OCI-LY1 (cell line): ENCODE data around the gene PAK5.

ENCODE experiments used
- H2AFZ ChIP-seq: fragments of 200-600 bp; sonication (generic), shearing (Covaris generic); 2 replicates; pipeline ENCODE4 v1.6.0; 2014; ENCODE audit warnings: antibody characterized with exemption, mild to moderate bottlenecking, low read length
- H3F3A ChIP-seq: fragments of 200-600 bp; sonication (generic), shearing (Covaris generic); 2 replicates; pipeline ENCODE4 v1.6.0; 2014; ENCODE audit warnings: mild to moderate bottlenecking, antibody characterized with exemption, low read length, moderate library complexity; ENCODE audit not compliant: insufficient read depth
- H3K27ac ChIP-seq: fragments of 200-600 bp; sonication (generic); 2 replicates; pipeline ENCODE4 v1.5.1; 2014; ENCODE audit warnings: low read length, mixed run types, mild to moderate bottlenecking, low read depth; ENCODE audit not compliant: poor library complexity, severe bottlenecking
- H3K27me3 ChIP-seq: fragments of 200-600 bp; sonication (generic); 2 replicates; pipeline ENCODE4 v1.6.0; 2014; ENCODE audit warnings: antibody characterized with exemption, mild to moderate bottlenecking, low read length, moderate library complexity; ENCODE audit not compliant: insufficient read depth
- H3K36me3 ChIP-seq: fragments of 200-600 bp; sonication (generic); 2 replicates; pipeline ENCODE4 v1.6.1; 2014; ENCODE audit warnings: mild to moderate bottlenecking, antibody characterized with exemption, low read length, moderate library complexity, mixed read lengths; ENCODE audit not compliant: insufficient read depth
- H3K4me1 ChIP-seq: fragments of 200-600 bp; sonication (generic); 2 replicates; pipeline ENCODE4 v1.5.1; 2014; ENCODE audit warnings: mild to moderate bottlenecking, low read length, moderate library complexity; ENCODE audit not compliant: insufficient read depth, severe bottlenecking
- H3K4me2 ChIP-seq: fragments of 200-600 bp; sonication (generic), shearing (Covaris generic); 2 replicates; pipeline ENCODE4 v1.6.1; 2014; ENCODE audit warnings: low read length
- H3K4me3 ChIP-seq: fragments of 200-600 bp; sonication (generic); 2 replicates; pipeline ENCODE4 v1.5.1; 2014; ENCODE audit warnings: low read length, low read depth, mild to moderate bottlenecking, mixed read lengths; ENCODE audit not compliant: poor library complexity, severe bottlenecking
- H3K79me2 ChIP-seq: fragments of 200-600 bp; shearing (Covaris generic); 2 replicates; pipeline ENCODE4 v1.6.1; 2016; ENCODE audit warnings: mixed run types, low read length, mixed read lengths; ENCODE audit not compliant: insufficient read depth
- H3K9ac ChIP-seq: fragments of 200-600 bp; sonication (generic), shearing (Covaris generic); 2 replicates; pipeline ENCODE4 v1.6.1; 2014; ENCODE audit warnings: mild to moderate bottlenecking, low read length, mixed read lengths
- H3K9me2 ChIP-seq: fragments of 200-600 bp; sonication (generic), shearing (Covaris generic); 2 replicates; pipeline ENCODE4 v1.6.1; 2014; ENCODE audit warnings: low read depth, mild to moderate bottlenecking, low read length, mixed read lengths
- H3K9me3 ChIP-seq: fragments of 200-600 bp; shearing (Covaris generic); 2 replicates; pipeline ENCODE4 v1.6.1; 2014; ENCODE audit warnings: low read length, mixed read lengths
- H4K20me1 ChIP-seq: fragments of 200-600 bp; sonication (generic), shearing (Covaris generic); 2 replicates; pipeline ENCODE4 v1.6.0; 2016; ENCODE audit warnings: mild to moderate bottlenecking, low read length; ENCODE audit not compliant: insufficient read depth
- CTCF ChIP-seq: fragments of 200-600 bp; sonication (generic), shearing (Covaris generic); IDR thresholded peaks from 2 replicates; pipeline ENCODE4 v1.5.1; 2017; ENCODE audit warnings: mild to moderate bottlenecking, antibody characterized with exemption, low read length, moderate library complexity, mixed read lengths
- EZH2 ChIP-seq: fragments of 200-600 bp; sonication (generic), shearing (Covaris generic); IDR thresholded peaks from 2 replicates; pipeline ENCODE4 v1.8.0; 2017; ENCODE audit warnings: borderline replicate concordance, mixed run types, mild to moderate bottlenecking, antibody characterized with exemption, low read length, moderate library complexity, mixed read lengths

PAK5 gene

GRCh38 chr20:9503526-9504245, 335.2 kb downstream of the PAK5 start:
- Histone ChIP-seq H3K9me2 (no peaks in the 10 kb centered on the region), H3K79me2 (no peaks in the 10 kb centered on the region), H3K4me1 (no peaks in the 10 kb centered on the region), H2AFZ (no peak overlapping the region), H3K9ac (no peak overlapping the region), H3K4me3 (no peak overlapping the region), H3K36me3 (no peaks in the 10 kb centered on the region), H4K20me1 (no peaks in the 10 kb centered on the region), H3K4me2 (no peak overlapping the region), H3K27me3 (0 out of 2 replicates have a peak, but pooled peaks cover 4% of the 10 kb centered on the region), H3F3A (no peaks in the 10 kb centered on the region), H3K27ac (no peak overlapping the region), H3K9me3 (no peaks in the 10 kb centered on the region)
- TF ChIP-seq CTCF (peak; percentile 26; the same call in 1 of the 2 replicates), EZH2 (no peak)

- no peaks in the 10 kb centered on the region for H3K36me3 ChIP-seq
- no peaks in the 10 kb centered on the region for H3F3A ChIP-seq
- H3K79me2 ChIP-seq = no peaks in the 10 kb centered on the region
- H3K4me1 ChIP-seq = no peaks in the 10 kb centered on the region
- no peak overlapping the region for H3K4me2 ChIP-seq
- no peak overlapping the region for H3K27ac ChIP-seq
- no peaks in the 10 kb centered on the region for H4K20me1 ChIP-seq
- no peak overlapping the region for H3K9ac ChIP-seq
- TF ChIP-seq CTCF (no peak), EZH2 (no peak)
- H2AFZ ChIP-seq = no peak overlapping the region
- no peak overlapping the region for H3K4me3 ChIP-seq
- no peaks in the 10 kb centered on the region for H3K9me3 ChIP-seq
- H3K9me2 ChIP-seq = no peaks in the 10 kb centered on the region
- 0 out of 2 replicates have a peak, but pooled peaks cover 4% of the 10 kb centered on the region for H3K27me3 ChIP-seq
These were observed 337.4 kb downstream of the PAK5 start for GRCh38 chr20:9501473-9501872.

- Histone ChIP-seq H3K4me2 (no peak overlapping the region), H3K36me3 (no peaks in the 10 kb centered on the region), H3K9me3 (no peaks in the 10 kb centered on the region), H3K27me3 (0 out of 2 replicates have a peak, but pooled peaks cover 4% of the 10 kb centered on the region), H3K4me1 (no peaks in the 10 kb centered on the region), H3K4me3 (no peak overlapping the region), H3K27ac (no peak overlapping the region), H3F3A (no peaks in the 10 kb centered on the region), H3K79me2 (no peaks in the 10 kb centered on the region), H4K20me1 (no peaks in the 10 kb centered on the region), H3K9ac (no peak overlapping the region), H2AFZ (no peak overlapping the region), H3K9me2 (no peaks in the 10 kb centered on the region)
- TF ChIP-seq EZH2 (no peak), CTCF (no peak)
These were observed 338.8 kb downstream of the PAK5 start for GRCh38 chr20:9500121-9500520.
